OCI-LY3 (cell line): ENCODE results near the gene ANKRD34C.
A peak's percentile ranks its signal among the peaks of the same experiment; 100 is the strongest.

ENCODE experiments used
- CTCF ChIP-seq: fragments of 200-600, 300-600 bp; sonication (generic); IDR thresholded peaks from 2 replicates; pipeline ENCODE4 v1.5.1; 2014; ENCODE audit warnings: antibody characterized with exemption, low read length, low read depth
- EZH2phosphoT487 ChIP-seq: fragments of 200-600 bp; shearing (Covaris generic); IDR thresholded peaks from 2 replicates; pipeline ENCODE4 v1.6.1; 2018; ENCODE audit warnings: antibody characterized with exemption, mixed run types, low read depth

GRCh38 chr15:79310985-79311900, 28.7 kb downstream of the ANKRD34C start, which contains the start of gene TMED3:
- TF ChIP-seq CTCF (peak; percentile 41), EZH2phosphoT487 (no peak)
